PC-3 (cell line): Measurements from ENCODE around the gene NKAIN2. TPM values are rescaled to one million over a fixed set of nuclear protein-coding genes. Genes with fewer than 3 reads are reported as not detected.

Experiments used
- ATAC-seq: fragments of 200-7000 bp; cut with Tn5 transposase; 2 replicates; pipeline ENCODE4 v1.9.1; 2020; ENCODE audit warnings: mild to moderate bottlenecking, moderate library complexity
- Bru-seq: library from RNA; stranded (reverse); fragments of 400-500 nt; gene quantifications from one replicate; lab custom pipeline; 2021; lab: Mats Ljungman, UMichigan
- BruChase-seq, 2 experiments: library from RNA; stranded (reverse); fragments of 400-500 nt; gene quantifications; one replicate each; lab custom pipeline; 2021; lab: Mats Ljungman, UMichigan
- BruUV-seq: library from RNA; stranded (reverse); fragments of 400-500 nt; replicated peaks from 2 replicates; lab custom pipeline; 2021; lab: Mats Ljungman, UMichigan
- CTCF ChIA-PET: fragments of 300-600 bp; sonication (Branson Sonifier 250); formaldehyde crosslinking; loops from one replicate; lab custom pipeline; 2022; ENCODE audit warnings: antibody characterized with exemption; lab: Charles Lee
- POLR2A ChIA-PET: fragments of 300-600 bp; sonication (Branson Sonifier 250); formaldehyde crosslinking; loops from one replicate; lab custom pipeline; 2022; ENCODE audit warnings: antibody characterized with exemption; ENCODE audit not compliant: unreplicated experiment; lab: Charles Lee
- DNase-seq: peaks from one replicate; pipeline ENCODE4 v3.0.0-alpha.2; 2015
- H2AFZ ChIP-seq: fragments of 300-600 bp; sonication (generic); 2 replicates; pipeline ENCODE4 v1.6.0; 2016; ENCODE audit warnings: antibody characterized with exemption, low read length
- H3F3A ChIP-seq: fragments of 300-600 bp; sonication (generic); one replicate; pipeline ENCODE4 v1.6.0; 2017; ENCODE audit warnings: antibody characterized with exemption, low read length, control low read depth, mild to moderate bottlenecking; ENCODE audit not compliant: unreplicated experiment
- H3K27ac ChIP-seq: fragments of 300-600 bp; sonication (generic); 2 replicates; pipeline ENCODE4 v1.5.1; 2016; ENCODE audit warnings: mild to moderate bottlenecking, low read length
- H3K27me3 ChIP-seq: fragments of 300-600 bp; sonication (generic); 2 replicates; pipeline ENCODE4 v1.6.1; 2016; ENCODE audit warnings: low read length, mixed read lengths
- H3K36me3 ChIP-seq: fragments of 300-600 bp; sonication (generic); 2 replicates; pipeline ENCODE4 v1.6.1; 2016; ENCODE audit warnings: low read depth, mixed run types, low read length, mixed read lengths
- H3K4me1 ChIP-seq: fragments of 300-600 bp; sonication (generic); 2 replicates; pipeline ENCODE4 v1.5.1; 2016; ENCODE audit warnings: low read length; ENCODE audit not compliant: insufficient read depth
- H3K4me2 ChIP-seq: fragments of 300-600 bp; sonication (generic); 2 replicates; pipeline ENCODE4 v1.6.0; 2016; ENCODE audit warnings: low read length
- H3K4me3 ChIP-seq: fragments of 300-600 bp; sonication (generic); 2 replicates; pipeline ENCODE4 v1.5.1; 2016; ENCODE audit warnings: mild to moderate bottlenecking, low read length, mixed read lengths
- H3K79me2 ChIP-seq: fragments of 300-600 bp; sonication (generic); 2 replicates; pipeline ENCODE4 v1.6.1; 2017; ENCODE audit warnings: low read length, mixed read lengths
- H3K9ac ChIP-seq: fragments of 300-600 bp; sonication (generic); 2 replicates; pipeline ENCODE4 v1.6.0; 2016; ENCODE audit warnings: mild to moderate bottlenecking, low read length
- H3K9me2 ChIP-seq: fragments of 300-600 bp; sonication (generic); replicated peaks from 2 replicates; pipeline ENCODE4 v1.6.1; 2016; ENCODE audit warnings: mixed run types, low read length, mixed read lengths
- H3K9me3 ChIP-seq: fragments of 300-600 bp; sonication (generic); 2 replicates; pipeline ENCODE4 v1.6.1; 2016; ENCODE audit warnings: low read length, mixed read lengths
- H4K20me1 ChIP-seq: fragments of 300-600 bp; sonication (generic); 2 replicates; pipeline ENCODE4 v1.6.1; 2016; ENCODE audit warnings: low read length, mixed read lengths
- CTCF ChIP-seq: fragments of 300-600 bp; sonication (generic); conservative IDR thresholded peaks from 2 replicates; pipeline ENCODE4 v1.5.1; 2017; ENCODE audit warnings: antibody characterized with exemption, low read depth, mild to moderate bottlenecking, low read length
- EZH2 ChIP-seq: fragments of 300-600 bp; sonication (generic); IDR thresholded peaks from one replicate; pipeline ENCODE4 v1.6.1; 2017; ENCODE audit warnings: antibody characterized with exemption, mild to moderate bottlenecking, low read length; ENCODE audit not compliant: unreplicated experiment
- EZH2phosphoT487 ChIP-seq: fragments of 300-600 bp; sonication (generic); IDR thresholded peaks from 2 replicates; pipeline ENCODE4 v1.6.1; 2018; ENCODE audit warnings: mild to moderate bottlenecking, antibody characterized with exemption, low read length, borderline replicate concordance
- intact Hi-C: fragments of 100-400 bp; cut with micrococcal nuclease; formaldehyde crosslinking; loops from 2 replicates; pipeline ENCODE4 v1.9.0; 2023
- long read RNA-seq: library from polyadenylated mRNA; unstranded; transcript quantifications from one replicate; pipeline ENCODE4 v2.0.0, GENCODE V29; 2021; ENCODE audit not compliant: unreplicated experiment
- total RNA-seq: library from RNA; depleted of rRNA; stranded (reverse); fragments of >200 nt; gene quantifications from 2 replicates; pipeline ENCODE4 v1.2.3, GENCODE V29; 2014; rRNA removed

The NKAIN2 gene
- not detected in 2 replicates for total RNA-seq
- percentile 0 among the genes with signal in this experiment for Bru-seq, nascent RNA
- percentile 0 among the genes with signal in this experiment for BruChase-seq, experiment 1, labeled RNA remaining after a 6-hour chase
- percentile 0 among the genes with signal in this experiment for BruChase-seq, experiment 2, labeled RNA remaining after a 2-hour chase
- long read RNA-seq: 0 reads

- Histone ChIP-seq H3K9me2 (no peaks in the 10 kb centered on the region), H3K36me3 (no peaks in the 10 kb centered on the region), H3K9me3 (no peaks in the 10 kb centered on the region), H3F3A (no peaks in the 10 kb centered on the region), H3K4me3 (peak within 1 kb of the TSS; percentile 52), H2AFZ (0 out of 2 replicates have a peak within 1 kb of the TSS, but pooled peaks have one; percentile 1), H4K20me1 (no peaks in the 10 kb centered on the region), H3K27ac (no peak within 1 kb of the TSS), H3K4me2 (peak within 1 kb of the TSS; percentile 63), H3K4me1 (no peaks in the 10 kb centered on the region), H3K27me3 (peaks cover 31% of the 10 kb centered on the region), H3K79me2 (no peaks in the 10 kb centered on the region), H3K9ac (no peak within 1 kb of the TSS)
- ChIA-PET CTCF (no interaction called here), POLR2A (no interaction called here)
- BruUV-seq: no TSS peak
- ATAC-seq (peak; percentile 25; the same call in 1 of the 2 replicates), DNase-seq (no peak)
- 0 out of 2 replicates have a peak, but pooled peaks have one; percentile 11 for TF ChIP-seq EZH2phosphoT487
- TF ChIP-seq EZH2: no peak
- no peak for TF ChIP-seq CTCF
- intact Hi-C loops: loop anchor here (5.0 kb wide), 1 partner anchor 994 kb away; no protein-coding TSS in a partner anchor
Measured at GRCh38 chr6:123803504-123804013, at the start of gene NKAIN2. Gene NKAIN2, plus strand, starts transcription at chr6:123803865.

GRCh38 chr6:123759472-123759871 is 44.2 kb upstream of the NKAIN2 start:
- BruUV-seq: no TSS peak
- no peaks in the 10 kb centered on the region for H3K9me2 ChIP-seq
- ChIA-PET CTCF (no interaction called here), POLR2A (no interaction called here)
- no peaks in the 10 kb centered on the region for H3K4me1 ChIP-seq
- no peak overlapping the region for H2AFZ ChIP-seq
- H3K4me2 ChIP-seq: no peak overlapping the region
- DNase-seq (no peak), ATAC-seq (no peak)
- H4K20me1 ChIP-seq: no peaks in the 10 kb centered on the region
- TF ChIP-seq EZH2phosphoT487 (no peak), CTCF (no peak), EZH2 (no peak)
- H3K27me3 ChIP-seq: no peaks in the 10 kb centered on the region
- H3K27ac ChIP-seq: no peak overlapping the region
- H3K79me2 ChIP-seq: no peaks in the 10 kb centered on the region
- intact Hi-C loops: no loop called here
- no peaks in the 10 kb centered on the region for H3K9me3 ChIP-seq
- no peaks in the 10 kb centered on the region for H3K36me3 ChIP-seq
- H3K4me3 ChIP-seq: no peak overlapping the region
- no peaks in the 10 kb centered on the region for H3F3A ChIP-seq
- H3K9ac ChIP-seq: no peak overlapping the region

GRCh38 chr6:123763904-123764303 is 39.8 kb upstream of the NKAIN2 start:
- TF ChIP-seq EZH2phosphoT487 (no peak), EZH2 (no peak), CTCF (no peak)

More at GRCh38 chr6:123763904-123764303, 39.8 kb upstream of the NKAIN2 start:
- Histone ChIP-seq H3K79me2 (no peaks in the 10 kb centered on the region), H3K27me3 (no peaks in the 10 kb centered on the region), H2AFZ (no peak overlapping the region), H3K9me2 (no peaks in the 10 kb centered on the region), H3K4me3 (no peak overlapping the region), H3F3A (no peaks in the 10 kb centered on the region), H3K36me3 (no peaks in the 10 kb centered on the region), H3K27ac (no peak overlapping the region), H3K9ac (no peak overlapping the region), H3K4me1 (no peaks in the 10 kb centered on the region), H3K4me2 (no peak overlapping the region), H3K9me3 (no peaks in the 10 kb centered on the region), H4K20me1 (no peaks in the 10 kb centered on the region)
- BruUV-seq: no TSS peak
- intact Hi-C loops: no loop called here
- ChIA-PET CTCF (no interaction called here), POLR2A (no interaction called here)
- ATAC-seq (no peak), DNase-seq (no peak)
